Measurements from ENCODE around the gene LEPROT. TPM values are rescaled to one million over a fixed set of nuclear protein-coding genes. Genes with fewer than 3 reads are reported as not detected.

The LEPROT gene
- total RNA-seq, 1 donor from 2014 or later = 56.0 TPM

DNA sequence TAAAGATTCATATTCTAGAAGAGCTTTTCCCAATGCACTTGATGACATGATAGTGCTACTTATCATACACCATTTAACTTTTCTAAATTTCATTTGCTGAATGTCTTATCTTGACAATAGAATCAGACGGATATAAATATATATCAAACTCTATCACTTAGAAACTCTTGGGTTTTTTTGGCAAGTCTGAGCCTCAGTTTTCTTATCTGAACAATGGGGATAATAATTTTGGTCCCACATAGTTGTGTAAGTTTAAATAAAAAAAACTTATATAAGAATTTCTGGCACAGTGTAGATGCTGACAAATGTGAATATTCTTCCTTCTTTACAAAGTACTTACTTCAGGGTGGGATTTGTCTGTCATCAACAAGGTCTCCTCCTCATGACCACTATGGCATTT lies 21.5 kb upstream of the LEPROT start:
- H3K27ac Mint-ChIP-seq (ENCODE audit: unreplicated experiment) = no peak overlapping the region
- no peaks in the 10 kb centered on the region for H3K36me3 Mint-ChIP-seq (ENCODE audit: unreplicated experiment)
- no peak overlapping the region for H3K4me3 Mint-ChIP-seq (ENCODE audit: unreplicated experiment)
- DNase-seq = no peak
- H3K27me3 Mint-ChIP-seq (ENCODE audit: unreplicated experiment) = no peaks in the 10 kb centered on the region
- TF ChIP-seq, protein P1, sequence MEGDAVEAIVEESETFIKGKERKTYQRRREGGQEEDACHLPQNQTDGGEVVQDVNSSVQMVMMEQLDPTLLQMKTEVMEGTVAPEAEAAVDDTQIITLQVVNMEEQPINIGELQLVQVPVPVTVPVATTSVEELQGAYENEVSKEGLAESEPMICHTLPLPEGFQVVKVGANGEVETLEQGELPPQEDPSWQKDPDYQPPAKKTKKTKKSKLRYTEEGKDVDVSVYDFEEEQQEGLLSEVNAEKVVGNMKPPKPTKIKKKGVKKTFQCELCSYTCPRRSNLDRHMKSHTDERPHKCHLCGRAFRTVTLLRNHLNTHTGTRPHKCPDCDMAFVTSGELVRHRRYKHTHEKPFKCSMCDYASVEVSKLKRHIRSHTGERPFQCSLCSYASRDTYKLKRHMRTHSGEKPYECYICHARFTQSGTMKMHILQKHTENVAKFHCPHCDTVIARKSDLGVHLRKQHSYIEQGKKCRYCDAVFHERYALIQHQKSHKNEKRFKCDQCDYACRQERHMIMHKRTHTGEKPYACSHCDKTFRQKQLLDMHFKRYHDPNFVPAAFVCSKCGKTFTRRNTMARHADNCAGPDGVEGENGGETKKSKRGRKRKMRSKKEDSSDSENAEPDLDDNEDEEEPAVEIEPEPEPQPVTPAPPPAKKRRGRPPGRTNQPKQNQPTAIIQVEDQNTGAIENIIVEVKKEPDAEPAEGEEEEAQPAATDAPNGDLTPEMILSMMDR (IDR thresholded peaks at IDR 0.05; ENCODE audit: partially characterized antibody, unreplicated experiment) = no peak
- H3K4me1 Mint-ChIP-seq (ENCODE audit: low read depth, unreplicated experiment) = no peaks in the 10 kb centered on the region
- H3K9me3 Mint-ChIP-seq (ENCODE audit: unreplicated experiment) = no peaks in the 10 kb centered on the region

DNA sequence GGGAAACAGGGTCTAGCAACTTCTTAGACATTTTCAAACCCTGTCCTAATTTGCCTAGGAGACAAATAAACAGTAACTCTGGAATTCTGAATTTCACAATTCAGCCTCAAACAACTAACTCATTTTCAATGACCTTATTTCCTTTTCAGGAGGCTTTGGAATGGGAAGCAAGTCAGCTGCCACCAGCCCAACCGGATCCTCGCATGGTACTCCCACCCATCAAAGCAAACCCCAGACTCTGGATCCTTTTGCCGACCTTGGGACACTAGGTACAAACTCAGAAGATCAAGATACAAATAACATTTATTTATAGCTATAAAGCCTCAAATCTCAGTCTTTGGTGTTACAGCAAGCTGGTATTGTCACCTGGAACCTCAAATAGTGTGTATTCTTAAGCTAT lies 18.9 kb upstream of the LEPROT start:
- no peak for DNase-seq
- no peak overlapping the region for H3K4me3 Mint-ChIP-seq (ENCODE audit: unreplicated experiment)
- H3K27ac Mint-ChIP-seq (ENCODE audit: unreplicated experiment) = no peak overlapping the region
- no peaks in the 10 kb centered on the region for H3K9me3 Mint-ChIP-seq (ENCODE audit: unreplicated experiment)
- TF ChIP-seq, protein P1 (IDR thresholded peaks at IDR 0.05; ENCODE audit: partially characterized antibody, unreplicated experiment) = no peak
- no peaks in the 10 kb centered on the region for H3K4me1 Mint-ChIP-seq (ENCODE audit: low read depth, unreplicated experiment)
- H3K27me3 Mint-ChIP-seq (ENCODE audit: unreplicated experiment) = no peaks in the 10 kb centered on the region
- no peaks in the 10 kb centered on the region for H3K36me3 Mint-ChIP-seq (ENCODE audit: unreplicated experiment)

- H3K4me1 Mint-ChIP-seq (ENCODE audit: low read depth, unreplicated experiment) = no peaks in the 10 kb centered on the region
- no peaks in the 10 kb centered on the region for H3K9me3 Mint-ChIP-seq (ENCODE audit: unreplicated experiment)
- no peaks in the 10 kb centered on the region for H3K27me3 Mint-ChIP-seq (ENCODE audit: unreplicated experiment)
- H3K4me3 Mint-ChIP-seq (ENCODE audit: unreplicated experiment) = no peak overlapping the region
- peaks cover 3% of the 10 kb centered on the region for H3K36me3 Mint-ChIP-seq (ENCODE audit: unreplicated experiment)
- no peak for DNase-seq
- TF ChIP-seq, protein P1 (IDR thresholded peaks at IDR 0.05; ENCODE audit: partially characterized antibody, unreplicated experiment) = no peak
- H3K27ac Mint-ChIP-seq (ENCODE audit: unreplicated experiment) = no peak overlapping the region
Observed at GRCh38 chr1:65404941-65405340, 15.5 kb upstream of the LEPROT start.

DNA sequence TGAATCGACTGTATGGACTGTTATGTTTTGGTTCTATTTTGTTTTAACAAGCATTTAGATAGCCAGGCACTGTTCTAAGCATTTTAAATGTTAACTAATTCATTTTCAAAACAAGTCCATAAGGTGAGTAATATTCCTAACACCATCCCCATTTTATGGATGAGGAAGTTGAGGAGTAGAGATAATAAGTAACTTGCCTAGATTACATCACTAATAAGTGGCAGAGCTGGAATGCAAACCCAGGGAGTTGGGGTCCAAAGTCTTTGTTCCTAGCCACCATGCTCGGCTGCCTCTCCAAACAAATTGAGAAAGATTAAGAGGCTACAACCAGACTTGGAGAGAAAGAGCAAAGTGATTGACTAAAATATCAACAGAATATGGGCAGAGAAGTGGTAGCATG lies 12.6 kb upstream of the LEPROT start:
- TF ChIP-seq, protein P1 (IDR thresholded peaks at IDR 0.05; ENCODE audit: partially characterized antibody, unreplicated experiment) = no peak
- no peak overlapping the region for H3K27ac Mint-ChIP-seq (ENCODE audit: unreplicated experiment)
- H3K27me3 Mint-ChIP-seq (ENCODE audit: unreplicated experiment) = no peaks in the 10 kb centered on the region
- H3K36me3 Mint-ChIP-seq (ENCODE audit: unreplicated experiment) = peaks cover 3% of the 10 kb centered on the region
- no peaks in the 10 kb centered on the region for H3K9me3 Mint-ChIP-seq (ENCODE audit: unreplicated experiment)
- DNase-seq = no peak
- H3K4me1 Mint-ChIP-seq (ENCODE audit: low read depth, unreplicated experiment) = no peaks in the 10 kb centered on the region
- no peak overlapping the region for H3K4me3 Mint-ChIP-seq (ENCODE audit: unreplicated experiment)

- H3K27me3 Mint-ChIP-seq (ENCODE audit: unreplicated experiment) = no peaks in the 10 kb centered on the region
- H3K36me3 Mint-ChIP-seq (ENCODE audit: unreplicated experiment) = peaks cover 3% of the 10 kb centered on the region
- H3K4me1 Mint-ChIP-seq (ENCODE audit: low read depth, unreplicated experiment) = no peaks in the 10 kb centered on the region
- H3K9me3 Mint-ChIP-seq (ENCODE audit: unreplicated experiment) = no peaks in the 10 kb centered on the region
- TF ChIP-seq, protein P1 (IDR thresholded peaks at IDR 0.05; ENCODE audit: partially characterized antibody, unreplicated experiment) = no peak
- no peak for DNase-seq
- no peak overlapping the region for H3K4me3 Mint-ChIP-seq (ENCODE audit: unreplicated experiment)
- no peak overlapping the region for H3K27ac Mint-ChIP-seq (ENCODE audit: unreplicated experiment)
Observed at GRCh38 chr1:65409314-65409713, 11.2 kb upstream of the LEPROT start.

Data from glutamatergic neuron (in vitro differentiated cells).